ENCODE data around the gene NCKAP5.

- TF ChIP-seq EZH2 (IDR thresholded peaks at IDR 0.05; ENCODE audit: low read length, unreplicated experiment) (no peak), CTCF (conservative IDR thresholded peaks at IDR 0.05; ENCODE audit: low read depth, low read length) (no peak), EZH2phosphoT487 (IDR thresholded peaks at IDR 0.05; ENCODE audit: borderline replicate concordance, low read length) (no peak)
Measured at GRCh38 chr2:132860220-132860619, 708.0 kb downstream of the NCKAP5 start.

Measured in PC-3 (cell line).